H1 (cell line): Measurements from ENCODE around the gene OTOF. TPM values are rescaled to one million over a fixed set of nuclear protein-coding genes. Genes with fewer than 3 reads are reported as not detected.

ENCODE experiments used
- ASH2L ChIP-seq: fragments of 200-600, 300-600 bp; sonication (generic); IDR thresholded peaks from one replicate; pipeline ENCODE4 v1.7.1; 2017; ENCODE audit warnings: low read length
- CHD1 ChIP-seq: IDR thresholded peaks from 2 replicates; pipeline ENCODE4 v1.6.1; 2012; ENCODE audit warnings: low read depth, low read length, improper control_type of control experiment
- CREB1 ChIP-seq: IDR thresholded peaks from 2 replicates; pipeline ENCODE4 v1.6.1; 2012; ENCODE audit warnings: inconsistent platforms
- CTBP2 ChIP-seq: IDR thresholded peaks from 2 replicates; pipeline ENCODE4 v1.7.0; 2011; ENCODE audit warnings: borderline replicate concordance, mild to moderate bottlenecking, moderate library complexity, mixed read lengths, low read length; ENCODE audit not compliant: insufficient read depth, insufficient read length
- GABPA ChIP-seq: IDR thresholded peaks from 2 replicates; pipeline ENCODE4 v1.6.1; 2011; ENCODE audit warnings: mild to moderate bottlenecking, low read length, moderate library complexity, borderline replicate concordance; ENCODE audit not compliant: insufficient read depth
- NRF1 ChIP-seq: IDR thresholded peaks from 2 replicates; pipeline ENCODE4 v1.6.1; 2011; ENCODE audit warnings: mild to moderate bottlenecking, low read depth, low read length, improper control_type of control experiment
- POLR2AphosphoS5 ChIP-seq: IDR thresholded peaks from 2 replicates; pipeline ENCODE4 v1.6.1; 2011; ENCODE audit warnings: low read depth, low read length
- SP1 ChIP-seq: IDR thresholded peaks from 2 replicates; pipeline ENCODE4 v1.6.1; 2011; ENCODE audit warnings: low read depth, low read length
- SP2 ChIP-seq: IDR thresholded peaks from 2 replicates; pipeline ENCODE4 v1.6.1; 2012; ENCODE audit warnings: mild to moderate bottlenecking, low read length, inconsistent platforms
- SUZ12 ChIP-seq: fragments of 200-600 bp; sonication (generic); IDR thresholded peaks from 2 replicates; pipeline ENCODE4 v1.6.1; 2012; ENCODE audit warnings: mild to moderate bottlenecking, inconsistent platforms, low read length, moderate library complexity, mixed read lengths
- YY1 ChIP-seq: IDR thresholded peaks from 2 replicates; pipeline ENCODE4 v1.6.1; 2011; ENCODE audit warnings: low read depth, mild to moderate bottlenecking, low read length
- polyA plus RNA-seq, 7 experiments: library from polyadenylated mRNA; depleted of rRNA in 3 of 7; stranded (reverse) in 5 of 7; unstranded in 2 of 7; fragments of >200 nt in 5 of 7; fragments of 200-250 nt in 2 of 7; gene quantifications; 1 replicate in 5 of 7; 2 replicates in 1 of 7; 4 replicates in 1 of 7; pipeline versions ENCODE4 v1.2.1 to v1.2.3, GENCODE V29; 2011 to 2013; ENCODE audit warnings: missing spikeins in 2 of 7, mixed read lengths in 2 of 7
- total RNA-seq: library from RNA; stranded (reverse); fragmentation: NEBNext Ultra II Directional; extraction: Animal tissue kit (Norgen Biotek cat#: 25700); gene quantifications from 2 replicates; pipeline ENCODE4 v1.2.1, GENCODE V29; 2021
- TF ChIP-seq, protein P1 (sequence below): fragments of 300-600 bp; sonication (generic); IDR thresholded peaks from 2 replicates; pipeline ENCODE4 v1.7.1; 2012; ENCODE audit warnings: low read length, moderate library complexity, mild to moderate bottlenecking, inconsistent platforms; ENCODE audit not compliant: insufficient replicate concordance
- TF ChIP-seq, protein P2 (sequence below): IDR thresholded peaks from 2 replicates; pipeline ENCODE4 v1.6.1; 2011; ENCODE audit warnings: low read depth, mild to moderate bottlenecking, low read length; ENCODE audit not compliant: insufficient read depth

Gene OTOF
- total and polyA plus RNA-seq, 2 of the 8 experiments (the other 6 are each of a cell fraction or from before 2014, with no cell fraction given): 0.06 TPM; not detected in 1

DNA sequence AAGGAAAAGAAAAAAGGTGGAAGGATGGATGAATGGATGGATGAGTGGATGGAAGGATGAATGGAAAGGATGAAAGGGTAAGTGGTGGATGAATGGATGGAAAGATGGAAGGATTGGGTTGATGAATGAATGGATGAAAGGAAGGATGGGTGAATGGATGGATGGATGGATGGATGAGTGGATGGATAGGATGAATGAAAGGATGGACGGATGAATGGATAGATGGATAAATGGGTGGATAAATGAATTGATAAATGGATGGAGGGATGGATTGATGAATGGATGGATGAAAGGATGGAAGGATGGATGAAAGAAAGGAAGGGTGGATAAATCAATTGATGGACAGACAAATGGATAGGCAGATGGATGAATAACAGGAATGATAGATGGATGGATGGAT is 48.2 kb upstream of the OTOF start (continued):
- TF ChIP-seq, protein P1, sequence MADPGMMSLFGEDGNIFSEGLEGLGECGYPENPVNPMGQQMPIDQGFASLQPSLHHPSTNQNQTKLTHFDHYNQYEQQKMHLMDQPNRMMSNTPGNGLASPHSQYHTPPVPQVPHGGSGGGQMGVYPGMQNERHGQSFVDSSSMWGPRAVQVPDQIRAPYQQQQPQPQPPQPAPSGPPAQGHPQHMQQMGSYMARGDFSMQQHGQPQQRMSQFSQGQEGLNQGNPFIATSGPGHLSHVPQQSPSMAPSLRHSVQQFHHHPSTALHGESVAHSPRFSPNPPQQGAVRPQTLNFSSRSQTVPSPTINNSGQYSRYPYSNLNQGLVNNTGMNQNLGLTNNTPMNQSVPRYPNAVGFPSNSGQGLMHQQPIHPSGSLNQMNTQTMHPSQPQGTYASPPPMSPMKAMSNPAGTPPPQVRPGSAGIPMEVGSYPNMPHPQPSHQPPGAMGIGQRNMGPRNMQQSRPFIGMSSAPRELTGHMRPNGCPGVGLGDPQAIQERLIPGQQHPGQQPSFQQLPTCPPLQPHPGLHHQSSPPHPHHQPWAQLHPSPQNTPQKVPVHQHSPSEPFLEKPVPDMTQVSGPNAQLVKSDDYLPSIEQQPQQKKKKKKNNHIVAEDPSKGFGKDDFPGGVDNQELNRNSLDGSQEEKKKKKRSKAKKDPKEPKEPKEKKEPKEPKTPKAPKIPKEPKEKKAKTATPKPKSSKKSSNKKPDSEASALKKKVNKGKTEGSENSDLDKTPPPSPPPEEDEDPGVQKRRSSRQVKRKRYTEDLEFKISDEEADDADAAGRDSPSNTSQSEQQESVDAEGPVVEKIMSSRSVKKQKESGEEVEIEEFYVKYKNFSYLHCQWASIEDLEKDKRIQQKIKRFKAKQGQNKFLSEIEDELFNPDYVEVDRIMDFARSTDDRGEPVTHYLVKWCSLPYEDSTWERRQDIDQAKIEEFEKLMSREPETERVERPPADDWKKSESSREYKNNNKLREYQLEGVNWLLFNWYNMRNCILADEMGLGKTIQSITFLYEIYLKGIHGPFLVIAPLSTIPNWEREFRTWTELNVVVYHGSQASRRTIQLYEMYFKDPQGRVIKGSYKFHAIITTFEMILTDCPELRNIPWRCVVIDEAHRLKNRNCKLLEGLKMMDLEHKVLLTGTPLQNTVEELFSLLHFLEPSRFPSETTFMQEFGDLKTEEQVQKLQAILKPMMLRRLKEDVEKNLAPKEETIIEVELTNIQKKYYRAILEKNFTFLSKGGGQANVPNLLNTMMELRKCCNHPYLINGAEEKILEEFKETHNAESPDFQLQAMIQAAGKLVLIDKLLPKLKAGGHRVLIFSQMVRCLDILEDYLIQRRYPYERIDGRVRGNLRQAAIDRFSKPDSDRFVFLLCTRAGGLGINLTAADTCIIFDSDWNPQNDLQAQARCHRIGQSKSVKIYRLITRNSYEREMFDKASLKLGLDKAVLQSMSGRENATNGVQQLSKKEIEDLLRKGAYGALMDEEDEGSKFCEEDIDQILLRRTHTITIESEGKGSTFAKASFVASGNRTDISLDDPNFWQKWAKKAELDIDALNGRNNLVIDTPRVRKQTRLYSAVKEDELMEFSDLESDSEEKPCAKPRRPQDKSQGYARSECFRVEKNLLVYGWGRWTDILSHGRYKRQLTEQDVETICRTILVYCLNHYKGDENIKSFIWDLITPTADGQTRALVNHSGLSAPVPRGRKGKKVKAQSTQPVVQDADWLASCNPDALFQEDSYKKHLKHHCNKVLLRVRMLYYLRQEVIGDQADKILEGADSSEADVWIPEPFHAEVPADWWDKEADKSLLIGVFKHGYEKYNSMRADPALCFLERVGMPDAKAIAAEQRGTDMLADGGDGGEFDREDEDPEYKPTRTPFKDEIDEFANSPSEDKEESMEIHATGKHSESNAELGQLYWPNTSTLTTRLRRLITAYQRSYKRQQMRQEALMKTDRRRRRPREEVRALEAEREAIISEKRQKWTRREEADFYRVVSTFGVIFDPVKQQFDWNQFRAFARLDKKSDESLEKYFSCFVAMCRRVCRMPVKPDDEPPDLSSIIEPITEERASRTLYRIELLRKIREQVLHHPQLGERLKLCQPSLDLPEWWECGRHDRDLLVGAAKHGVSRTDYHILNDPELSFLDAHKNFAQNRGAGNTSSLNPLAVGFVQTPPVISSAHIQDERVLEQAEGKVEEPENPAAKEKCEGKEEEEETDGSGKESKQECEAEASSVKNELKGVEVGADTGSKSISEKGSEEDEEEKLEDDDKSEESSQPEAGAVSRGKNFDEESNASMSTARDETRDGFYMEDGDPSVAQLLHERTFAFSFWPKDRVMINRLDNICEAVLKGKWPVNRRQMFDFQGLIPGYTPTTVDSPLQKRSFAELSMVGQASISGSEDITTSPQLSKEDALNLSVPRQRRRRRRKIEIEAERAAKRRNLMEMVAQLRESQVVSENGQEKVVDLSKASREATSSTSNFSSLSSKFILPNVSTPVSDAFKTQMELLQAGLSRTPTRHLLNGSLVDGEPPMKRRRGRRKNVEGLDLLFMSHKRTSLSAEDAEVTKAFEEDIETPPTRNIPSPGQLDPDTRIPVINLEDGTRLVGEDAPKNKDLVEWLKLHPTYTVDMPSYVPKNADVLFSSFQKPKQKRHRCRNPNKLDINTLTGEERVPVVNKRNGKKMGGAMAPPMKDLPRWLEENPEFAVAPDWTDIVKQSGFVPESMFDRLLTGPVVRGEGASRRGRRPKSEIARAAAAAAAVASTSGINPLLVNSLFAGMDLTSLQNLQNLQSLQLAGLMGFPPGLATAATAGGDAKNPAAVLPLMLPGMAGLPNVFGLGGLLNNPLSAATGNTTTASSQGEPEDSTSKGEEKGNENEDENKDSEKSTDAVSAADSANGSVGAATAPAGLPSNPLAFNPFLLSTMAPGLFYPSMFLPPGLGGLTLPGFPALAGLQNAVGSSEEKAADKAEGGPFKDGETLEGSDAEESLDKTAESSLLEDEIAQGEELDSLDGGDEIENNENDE: no peak
- TF ChIP-seq GABPA (no peak), NRF1 (no peak), SUZ12 (no peak), POLR2AphosphoS5 (no peak), SP2 (no peak), ASH2L (no peak), YY1 (no peak), CHD1 (no peak), CTBP2 (no peak), CREB1 (no peak), SP1 (no peak)
- TF ChIP-seq, protein P2, sequence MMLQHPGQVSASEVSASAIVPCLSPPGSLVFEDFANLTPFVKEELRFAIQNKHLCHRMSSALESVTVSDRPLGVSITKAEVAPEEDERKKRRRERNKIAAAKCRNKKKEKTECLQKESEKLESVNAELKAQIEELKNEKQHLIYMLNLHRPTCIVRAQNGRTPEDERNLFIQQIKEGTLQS: no peak
